Activated CD8-positive, alpha-beta T cell treated with anti-CD3 and anti-CD28 coated beads, Interleukin-2, amount 10 ng/mL, durations not matched to agents 7 days and 5 days (primary cell): ENCODE data around the gene TMBIM4. TPM values are rescaled to one million over a fixed set of nuclear protein-coding genes. Genes with fewer than 3 reads are reported as not detected.
A peak's percentile ranks its signal among the peaks of the same experiment; 100 is the strongest.
"Not testable (repeated sequence)": the region's sequence is repeated elsewhere in the genome, so short reads cannot be mapped to it uniquely, and the experiment has no call there.

Source experiments
- ATAC-seq: fragments of 150-1000 bp; cut with Tn5 transposase; one replicate; pipeline ENCODE4 v1.10.0; 2021; ENCODE audit warnings: moderate library complexity
- CTCF ChIA-PET: fragments of 350-600 bp; sonication (Branson Sonifier 250); formaldehyde crosslinking; loops from one replicate; lab custom pipeline; 2021; ENCODE audit warnings: antibody characterized with exemption; lab: Charles Lee
- POLR2A ChIA-PET: fragments of 350-600 bp; sonication (Branson Sonifier 250); formaldehyde crosslinking; loops from one replicate; lab custom pipeline; 2021; ENCODE audit warnings: antibody characterized with exemption; lab: Charles Lee
- DNase-seq: peaks from one replicate; pipeline ENCODE4 v3.0.0-alpha.2; 2020
- H3K27ac Mint-ChIP-seq: one replicate; pipeline ENCODE4 v1.8.0; 2021; ENCODE audit warnings: mild to moderate bottlenecking, mixed read lengths
- H3K27me3 Mint-ChIP-seq: one replicate; pipeline ENCODE4 v1.8.0; 2021; ENCODE audit warnings: low read depth, mixed read lengths
- H3K36me3 Mint-ChIP-seq: one replicate; pipeline ENCODE4 v1.8.0; 2021; ENCODE audit warnings: low read depth, mixed read lengths
- H3K4me1 Mint-ChIP-seq: one replicate; pipeline ENCODE4 v1.8.0; 2021; ENCODE audit warnings: low read depth, mixed read lengths
- H3K4me3 Mint-ChIP-seq: one replicate; pipeline ENCODE4 v1.8.0; 2021; ENCODE audit warnings: mild to moderate bottlenecking, mixed read lengths
- H3K9me3 Mint-ChIP-seq: one replicate; pipeline ENCODE4 v1.8.0; 2022; ENCODE audit warnings: mixed read lengths; ENCODE audit not compliant: insufficient read depth
- total RNA-seq, 2 experiments: library from RNA; stranded (reverse); gene quantifications; one replicate each; pipeline ENCODE4 v1.2.3, GENCODE V29; 2021

Gene TMBIM4, protein sequence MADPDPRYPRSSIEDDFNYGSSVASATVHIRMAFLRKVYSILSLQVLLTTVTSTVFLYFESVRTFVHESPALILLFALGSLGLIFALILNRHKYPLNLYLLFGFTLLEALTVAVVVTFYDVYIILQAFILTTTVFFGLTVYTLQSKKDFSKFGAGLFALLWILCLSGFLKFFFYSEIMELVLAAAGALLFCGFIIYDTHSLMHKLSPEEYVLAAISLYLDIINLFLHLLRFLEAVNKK
- 10 to 100 TPM; 60.5 to 61.6 TPM for total RNA-seq

DNA sequence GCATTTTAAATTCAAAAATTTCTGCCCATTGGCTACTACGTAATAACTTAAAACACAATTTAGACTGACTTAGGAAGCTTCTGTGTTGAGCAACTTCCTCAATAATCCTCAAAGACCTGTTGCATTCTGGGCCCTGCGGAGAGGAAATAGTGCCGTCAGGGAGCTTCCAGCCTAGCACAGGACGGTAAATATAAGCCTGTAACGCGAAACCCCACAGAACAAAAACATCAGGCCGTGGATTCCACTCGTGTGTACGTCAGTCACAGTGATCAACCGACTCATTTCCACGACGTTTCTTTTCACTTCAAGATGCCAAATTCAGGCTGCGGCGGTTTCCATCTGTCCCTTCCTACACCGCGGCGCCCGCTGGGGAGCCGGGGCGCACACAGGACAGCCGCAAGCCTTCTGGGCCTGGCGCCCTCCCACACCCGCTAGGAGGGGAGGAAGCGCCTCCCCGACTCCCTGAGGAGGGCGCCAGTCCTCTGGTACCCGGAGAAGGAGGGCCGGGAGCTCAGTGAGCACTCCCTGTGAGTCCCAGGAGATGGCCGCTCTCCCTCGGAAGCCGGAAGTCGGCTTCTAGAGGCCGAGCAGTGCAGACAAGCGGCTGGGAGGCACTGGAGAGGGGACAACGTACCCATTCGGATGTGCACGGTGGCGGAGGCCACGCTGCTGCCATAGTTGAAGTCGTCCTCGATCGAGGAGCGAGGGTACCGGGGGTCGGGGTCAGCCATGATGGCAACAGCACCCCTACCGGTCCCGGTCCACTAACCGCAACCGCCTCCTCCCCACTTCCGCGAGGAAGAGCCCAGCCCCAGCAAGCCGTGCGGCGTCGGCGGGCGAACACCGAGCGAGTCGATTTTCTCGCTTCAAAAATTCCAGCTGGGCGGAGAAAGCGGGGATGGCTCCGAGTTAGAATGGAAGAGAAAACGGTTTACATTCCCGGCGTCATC is at the start of gene TMBIM4:
TMBIM4 (minus strand) TSS at position 776 of the 950 bp plus-strand sequence; CDS start at position 731, 45 bp downstream.
- H3K4me1 Mint-ChIP-seq, result peaks cover 43% of the 10 kb centered on the region
- ChIA-PET POLR2A (interaction anchor here (0.6 to 2.9 kb wide), 24 partner anchors 11 to 1730 kb away, joined by 3 to 59 read pairs (median 4); partner anchors contain the start of genes HELB and LLPH), CTCF (interaction anchor here (0.7 to 2.6 kb wide), 13 partner anchors 16 to 1442 kb away, joined by 3 to 21 read pairs (median 3); partner anchors contain the start of genes IRAK3 and LLPH)
- no peaks in the 10 kb centered on the region for H3K27me3 Mint-ChIP-seq
- ATAC-seq (peak; percentile 87), DNase-seq (peak; percentile 89)
- H3K36me3 Mint-ChIP-seq, result peaks cover 41% of the 10 kb centered on the region
- peaks cover 19% of the 10 kb centered on the region for H3K9me3 Mint-ChIP-seq
- H3K4me3 Mint-ChIP-seq, result peak within 1 kb of the TSS; percentile 84
- peak within 1 kb of the TSS; percentile 99 for H3K27ac Mint-ChIP-seq

DNA sequence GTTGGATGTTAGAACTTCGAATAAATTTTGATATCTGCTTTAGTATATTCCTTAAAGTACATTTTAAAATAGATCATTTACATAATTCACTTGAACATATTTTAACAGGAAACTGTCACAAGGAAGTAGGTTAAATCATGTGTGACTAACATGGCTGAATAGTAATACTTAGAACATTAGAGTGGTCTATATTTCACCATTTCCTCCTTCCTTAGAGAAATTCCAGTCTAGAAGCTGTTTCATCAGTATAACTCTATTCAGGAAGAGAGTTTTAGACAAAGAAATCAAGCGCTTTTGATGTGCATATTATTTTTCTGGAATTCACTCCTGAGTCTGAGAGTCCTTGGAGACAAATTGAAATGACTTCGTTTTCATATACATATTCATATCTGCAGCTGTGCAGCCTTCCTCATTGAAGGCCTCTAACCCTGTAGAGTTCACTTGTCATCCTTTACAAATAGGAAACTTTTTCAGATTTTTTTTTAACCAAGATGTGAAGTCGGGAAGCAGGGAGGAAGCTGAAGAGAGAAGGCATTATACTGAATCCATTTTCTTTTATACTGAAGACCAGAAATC is 47.6 kb upstream of the TMBIM4 start:
- Mint-ChIP-seq H3K4me1 (no peaks in the 10 kb centered on the region), H3K27me3 (peaks cover 13% of the 10 kb centered on the region), H3K27ac (no peak overlapping the region), H3K36me3 (no peaks in the 10 kb centered on the region), H3K4me3 (no peak overlapping the region), H3K9me3 (no peaks in the 10 kb centered on the region)
- CTCF ChIA-PET, result interaction anchor here (1.1 to 1.2 kb wide), 2 partner anchors 14 to 28 kb away, joined by 3 read pairs; no protein-coding TSS in a partner anchor
- ATAC-seq (no peak), DNase-seq (no peak)
- POLR2A ChIA-PET, result no interaction called here

DNA sequence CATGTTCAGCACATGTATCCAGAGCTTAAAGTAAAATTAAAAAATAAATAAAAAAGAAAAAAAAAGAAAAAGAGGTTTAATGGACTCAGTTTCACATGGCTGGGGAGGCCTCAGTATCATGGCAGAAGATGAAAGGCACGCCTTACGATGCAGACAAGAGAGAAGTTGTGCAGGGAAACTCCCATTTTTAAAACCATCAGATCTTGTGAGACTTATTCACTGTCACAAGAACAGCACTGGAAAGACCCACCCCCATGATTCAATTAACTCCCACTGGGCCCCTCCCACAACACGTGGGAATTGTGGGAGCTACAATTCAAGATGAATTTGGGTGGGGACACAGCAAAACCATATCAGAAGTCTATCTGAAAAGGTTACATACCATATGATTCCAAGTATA is 43.2 kb upstream of the TMBIM4 start:
- DNase-seq, ATAC-seq, H3K36me3 Mint-ChIP-seq, H3K27ac Mint-ChIP-seq, H3K4me3 Mint-ChIP-seq, H3K9me3 Mint-ChIP-seq, CTCF ChIA-PET, POLR2A ChIA-PET, H3K4me1 Mint-ChIP-seq: not testable (repeated sequence)
- H3K27me3 Mint-ChIP-seq, result peaks cover 24% of the 10 kb centered on the region

DNA sequence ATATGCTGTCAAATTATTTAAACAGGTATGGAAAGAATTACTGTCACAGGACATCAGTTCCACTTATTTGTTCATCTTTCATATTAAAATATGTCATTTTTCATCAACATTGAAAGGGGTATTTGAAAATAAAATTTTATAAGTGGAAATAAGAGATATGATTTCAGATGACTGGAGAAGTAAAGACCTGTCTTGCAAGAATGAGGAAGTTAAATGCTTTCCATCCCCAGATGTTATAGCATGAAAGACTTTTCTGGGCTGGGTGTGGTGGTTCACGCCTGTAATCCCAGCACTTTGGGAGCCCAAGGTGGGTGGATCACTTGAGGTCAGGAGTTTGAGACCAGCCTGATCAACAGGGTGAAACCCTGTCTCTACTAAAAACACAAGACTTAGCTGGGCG is 41.8 kb upstream of the TMBIM4 start:
- H3K9me3 Mint-ChIP-seq, ATAC-seq, H3K36me3 Mint-ChIP-seq, H3K4me3 Mint-ChIP-seq, H3K4me1 Mint-ChIP-seq, POLR2A ChIA-PET, H3K27ac Mint-ChIP-seq, DNase-seq: not testable (repeated sequence)
- CTCF ChIA-PET, result interaction anchor here (1.0 kb wide), 1 partner anchor 8 kb away, joined by 3 read pairs; no protein-coding TSS in a partner anchor
- H3K27me3 Mint-ChIP-seq, result peaks cover 26% of the 10 kb centered on the region

DNA sequence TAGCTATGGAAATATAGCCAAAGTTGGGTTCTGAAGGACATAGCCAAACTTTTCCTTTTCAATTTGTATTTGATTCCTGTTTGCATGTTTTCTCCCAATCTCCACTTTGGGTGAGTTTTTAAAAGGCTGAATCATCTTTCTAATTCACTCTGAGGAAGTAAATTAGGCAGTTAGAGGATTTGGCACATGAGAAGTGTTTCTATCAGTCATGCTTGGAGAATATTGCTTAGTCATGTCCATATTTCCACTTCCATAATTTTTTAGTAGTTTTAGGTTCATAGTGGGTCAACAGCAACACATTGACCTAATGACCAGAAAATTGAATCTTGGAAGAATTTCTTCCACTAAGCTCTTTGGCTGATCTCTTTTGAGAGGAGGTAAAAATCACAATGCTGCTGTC is 41.0 kb upstream of the TMBIM4 start:
- ChIA-PET CTCF (no interaction called here), POLR2A (no interaction called here)
- ATAC-seq (no peak), DNase-seq (no peak)
- Mint-ChIP-seq H3K4me1 (no peaks in the 10 kb centered on the region), H3K27ac (no peak overlapping the region), H3K36me3 (no peaks in the 10 kb centered on the region), H3K27me3 (peaks cover 28% of the 10 kb centered on the region), H3K9me3 (no peaks in the 10 kb centered on the region), H3K4me3 (no peak overlapping the region)

DNA sequence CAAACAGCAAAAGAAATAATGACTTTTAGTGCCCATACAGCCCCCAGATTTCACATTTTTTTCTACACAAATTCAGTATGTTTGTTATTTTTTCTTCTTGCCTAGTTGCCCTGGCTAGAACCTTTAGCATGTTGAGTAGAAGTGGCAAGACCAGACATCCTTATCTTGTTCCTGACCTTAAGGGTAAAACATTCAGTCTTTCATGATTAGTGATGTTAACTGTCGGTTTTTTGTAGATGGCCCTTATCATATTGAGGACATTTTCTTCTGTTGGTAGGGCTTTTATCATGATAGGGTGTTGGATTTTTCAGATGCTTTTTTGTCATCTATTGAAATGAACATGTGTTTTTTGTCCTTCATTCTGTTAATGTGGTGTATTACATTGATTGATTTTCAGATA is 36.3 kb upstream of the TMBIM4 start:
- DNase-seq (no peak), ATAC-seq (no peak)
- Mint-ChIP-seq H3K36me3 (no peaks in the 10 kb centered on the region), H3K27me3 (peaks cover 21% of the 10 kb centered on the region), H3K9me3 (no peaks in the 10 kb centered on the region), H3K4me1 (no peaks in the 10 kb centered on the region), H3K4me3 (no peak overlapping the region), H3K27ac (no peak overlapping the region)
- POLR2A ChIA-PET, result no interaction called here
- CTCF ChIA-PET, result no interaction called here

DNA sequence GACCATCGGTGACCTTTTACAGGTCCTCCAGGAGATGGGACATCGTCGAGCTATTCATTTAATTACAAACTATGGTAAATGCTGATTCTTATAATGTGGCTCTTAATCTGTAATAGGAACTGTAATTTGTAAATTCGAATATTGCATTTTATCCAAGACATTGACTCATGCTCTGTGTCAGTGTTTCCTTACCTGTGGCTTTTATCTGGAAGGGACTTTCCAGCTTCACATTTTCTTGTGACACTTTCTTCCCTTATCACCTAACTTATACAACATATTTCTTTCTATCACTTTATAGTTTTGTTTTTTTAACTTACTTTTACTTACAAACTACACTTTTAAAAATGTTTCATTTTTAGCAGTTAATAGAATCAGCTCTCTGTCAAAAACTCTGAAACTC is 34.0 kb upstream of the TMBIM4 start:
- Mint-ChIP-seq H3K27me3 (peaks cover 10% of the 10 kb centered on the region), H3K36me3 (no peaks in the 10 kb centered on the region), H3K4me3 (no peak overlapping the region), H3K4me1 (no peaks in the 10 kb centered on the region), H3K9me3 (no peaks in the 10 kb centered on the region), H3K27ac (no peak overlapping the region)
- no peak for DNase-seq
- ChIA-PET CTCF (interaction anchor here (1.0 to 1.2 kb wide), 2 partner anchors 8 to 34 kb away, joined by 3 read pairs; partner anchors contain the start of gene TMBIM4), POLR2A (interaction anchor here (1.2 kb wide), 1 partner anchor 35 kb away, joined by 4 read pairs; no protein-coding TSS in a partner anchor)
- no peak for ATAC-seq

DNA sequence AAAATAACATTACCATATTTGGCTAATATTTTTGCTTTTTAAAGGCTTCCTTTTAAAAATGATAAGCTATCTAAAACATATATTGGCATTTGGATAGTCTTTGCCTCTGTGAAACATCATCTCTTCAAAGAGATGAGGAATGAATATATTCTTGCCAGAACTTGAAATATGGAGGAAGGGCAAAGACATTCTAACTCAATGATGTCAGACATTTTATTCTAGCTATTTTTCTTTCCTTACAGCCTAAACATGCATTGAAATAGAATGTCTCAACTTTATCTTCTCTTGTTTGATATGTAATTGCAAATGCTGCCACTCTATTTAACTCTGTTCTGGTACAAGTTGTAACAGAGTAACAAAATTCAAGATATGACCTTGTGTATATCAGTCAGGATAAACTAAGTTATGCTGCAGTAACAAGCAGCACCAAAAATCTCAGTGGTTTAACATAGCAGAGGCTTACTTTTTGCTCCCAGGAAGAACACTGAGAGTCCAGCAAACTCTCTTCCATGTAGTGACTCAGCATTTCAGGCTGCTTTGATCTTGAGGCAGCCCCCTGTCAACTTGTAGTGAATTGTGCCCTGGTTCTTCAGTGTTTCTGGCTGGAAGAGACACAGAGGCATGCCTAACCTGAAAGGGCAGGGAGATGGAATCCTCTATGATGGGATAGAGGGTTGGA is 30.2 kb upstream of the TMBIM4 start:
- CTCF ChIA-PET, result interaction anchor here (0.7 kb wide), 1 partner anchor 35 kb away, joined by 3 read pairs; no protein-coding TSS in a partner anchor
- Mint-ChIP-seq H3K4me1 (peaks cover 4% of the 10 kb centered on the region), H3K9me3 (no peaks in the 10 kb centered on the region), H3K36me3 (no peaks in the 10 kb centered on the region), H3K27me3 (peaks cover 11% of the 10 kb centered on the region), H3K27ac (no peak overlapping the region), H3K4me3 (no peak overlapping the region)
- POLR2A ChIA-PET, result interaction anchor here (1.2 kb wide), 1 partner anchor 8 kb away, joined by 3 read pairs; no protein-coding TSS in a partner anchor
- DNase-seq (no peak), ATAC-seq (no peak)

DNA sequence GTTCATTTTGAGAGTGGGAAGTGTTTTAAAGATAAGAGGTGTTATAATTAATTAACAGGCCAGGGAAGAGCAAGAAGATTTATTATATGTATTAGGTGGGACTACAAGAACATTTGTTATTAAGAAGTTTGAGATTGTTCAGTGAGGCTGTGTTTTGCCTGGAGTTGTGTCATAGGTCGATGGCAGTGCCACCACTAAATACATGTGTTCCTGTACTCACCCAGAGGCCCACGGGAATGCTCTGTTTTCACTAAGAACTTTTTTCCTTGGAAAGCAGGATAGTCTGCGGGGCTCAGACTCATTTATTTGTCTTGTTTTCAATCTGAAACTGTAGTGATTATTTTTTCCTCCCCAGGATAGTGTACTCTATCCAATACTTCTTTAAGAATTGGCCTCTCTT is 29.3 kb upstream of the TMBIM4 start:
- no peak for ATAC-seq
- no peaks in the 10 kb centered on the region for H3K36me3 Mint-ChIP-seq
- H3K27ac Mint-ChIP-seq, result no peak overlapping the region
- ChIA-PET CTCF (interaction anchor here (0.7 kb wide), 1 partner anchor 36 kb away, joined by 3 read pairs; no protein-coding TSS in a partner anchor), POLR2A (no interaction called here)
- DNase-seq, result no peak
- peaks cover 4% of the 10 kb centered on the region for H3K4me1 Mint-ChIP-seq
- no peaks in the 10 kb centered on the region for H3K9me3 Mint-ChIP-seq
- H3K27me3 Mint-ChIP-seq, result peaks cover 10% of the 10 kb centered on the region
- H3K4me3 Mint-ChIP-seq, result no peak overlapping the region

DNA sequence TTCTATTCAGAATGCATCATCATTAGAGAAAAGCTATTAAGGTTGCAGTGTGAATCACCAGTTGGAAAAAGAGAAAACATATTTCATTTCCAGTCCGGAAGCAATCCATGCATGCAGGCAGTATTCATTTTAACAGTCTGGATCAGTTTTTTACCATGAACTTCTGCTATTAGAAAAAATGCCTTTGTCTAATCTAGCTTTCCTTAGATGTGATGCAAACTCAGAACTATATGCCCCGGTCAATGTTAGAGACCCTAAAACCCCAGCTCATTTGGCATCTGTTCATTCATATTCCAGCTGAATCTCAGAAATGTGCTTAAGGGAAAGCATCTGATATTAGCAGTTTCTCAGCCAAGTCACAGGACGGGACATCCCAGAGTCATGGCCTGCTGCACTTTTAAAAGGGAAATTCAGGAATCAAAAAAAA is 27.7 kb upstream of the TMBIM4 start:
- H3K36me3 Mint-ChIP-seq, result no peaks in the 10 kb centered on the region

DNA sequence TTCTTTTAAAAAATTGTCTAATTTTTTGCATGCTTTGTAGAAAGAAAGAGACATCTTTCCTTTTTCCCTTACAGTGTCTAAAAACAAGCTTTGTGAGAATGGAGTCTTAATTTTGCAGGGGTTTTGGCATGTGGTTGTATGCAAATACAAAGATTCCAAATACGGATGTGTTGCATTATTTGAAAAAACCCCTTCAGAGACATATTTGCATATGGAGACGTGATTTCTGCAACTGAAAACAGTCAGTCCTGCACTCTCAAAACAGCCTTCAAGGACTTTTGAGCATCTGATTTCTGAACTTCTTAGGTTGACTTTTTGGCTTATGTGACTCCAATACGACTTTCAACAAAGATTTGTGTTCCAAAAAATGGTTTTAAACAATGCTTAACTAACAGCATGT is 27.0 kb upstream of the TMBIM4 start:
- ChIA-PET POLR2A (no interaction called here), CTCF (interaction anchor here (1.0 kb wide), 1 partner anchor 82 kb away, joined by 3 read pairs; no protein-coding TSS in a partner anchor)
- Mint-ChIP-seq H3K9me3 (no peaks in the 10 kb centered on the region), H3K27ac (no peak overlapping the region), H3K4me3 (no peak overlapping the region), H3K27me3 (peaks cover 11% of the 10 kb centered on the region), H3K36me3 (no peaks in the 10 kb centered on the region), H3K4me1 (peaks cover 4% of the 10 kb centered on the region)
- no peak for ATAC-seq
- no peak for DNase-seq

More for the DNA sequence above, 27.7 kb upstream of the TMBIM4 start:
- DNase-seq (no peak), ATAC-seq (no peak)
- Mint-ChIP-seq H3K9me3 (no peaks in the 10 kb centered on the region), H3K27me3 (peaks cover 13% of the 10 kb centered on the region), H3K4me1 (peaks cover 4% of the 10 kb centered on the region), H3K4me3 (no peak overlapping the region), H3K27ac (no peak overlapping the region)
- CTCF ChIA-PET, result interaction anchor here (1.0 to 1.1 kb wide), 2 partner anchors 18 to 82 kb away, joined by 3 read pairs; no protein-coding TSS in a partner anchor
- POLR2A ChIA-PET, result no interaction called here
